Liver (tissue), 9 donors: ENCODE data around the gene CDH24. TPM values are rescaled to one million over a fixed set of nuclear protein-coding genes. Genes with fewer than 3 reads are reported as not detected.

Experiments used
- DNase-seq: peaks from one replicate; pipeline ENCODE4 v3.0.0-alpha.2; 2017; ENCODE audit warnings: low spot score
- H3K27ac ChIP-seq, 2 donors: one replicate each; pipeline ENCODE4 v1.7.0; 2013; ENCODE audit warnings: inconsistent platforms in 2 of 2, low read length in 2 of 2, control low read depth in 1 of 2, low read depth in 1 of 2, mild to moderate bottlenecking in 1 of 2
- H3K27me3 ChIP-seq, 4 donors: one replicate each; pipeline versions ENCODE4 v1.6.1 to v1.7.0; 2013; ENCODE audit warnings: low read length in 3 of 4, inconsistent platforms in 1 of 4, mild to moderate bottlenecking in 1 of 4, moderate library complexity in 1 of 4; ENCODE audit not compliant: control insufficient read depth in 4 of 4, insufficient read depth in 4 of 4
- H3K36me3 ChIP-seq, 4 donors: one replicate each; pipeline versions ENCODE4 v1.6.1 to v1.7.0; 2013; ENCODE audit warnings: low read length in 3 of 4, mild to moderate bottlenecking in 3 of 4, low read depth in 1 of 4, moderate library complexity in 1 of 4; ENCODE audit not compliant: control insufficient read depth in 4 of 4, insufficient read depth in 3 of 4
- H3K4me1 ChIP-seq, 4 donors: one replicate each; pipeline versions ENCODE4 v1.6.1 to v1.7.0; 2013; ENCODE audit warnings: low read length in 3 of 4, mild to moderate bottlenecking in 3 of 4, moderate library complexity in 1 of 4; ENCODE audit not compliant: control insufficient read depth in 4 of 4, insufficient read depth in 4 of 4
- H3K4me3 ChIP-seq, 3 donors: one replicate each; pipeline versions ENCODE4 v1.6.1 to v1.7.0; 2013; ENCODE audit warnings: low read length in 3 of 3, control low read depth in 1 of 3, low read depth in 1 of 3, mild to moderate bottlenecking in 1 of 3
- H3K9ac ChIP-seq, 2 donors: one replicate each; pipeline ENCODE4 v1.7.0; 2013; ENCODE audit warnings: low read length in 2 of 2, mild to moderate bottlenecking in 2 of 2, moderate library complexity in 2 of 2, control low read depth in 1 of 2, low read depth in 1 of 2
- H3K9me3 ChIP-seq, 4 donors: one replicate each; pipeline versions ENCODE4 v1.6.1 to v1.7.0; 2013; ENCODE audit warnings: low read length in 3 of 4; ENCODE audit not compliant: control insufficient read depth in 4 of 4
- ATF3 ChIP-seq: IDR thresholded peaks from 2 replicates; pipeline ENCODE4 v1.6.1; 2016; ENCODE audit warnings: antibody characterized with exemption
- FOXA1 ChIP-seq: IDR thresholded peaks from 2 replicates; pipeline ENCODE4 v1.6.1; 2016; ENCODE audit warnings: antibody characterized with exemption
- FOXA2 ChIP-seq: IDR thresholded peaks from 2 replicates; pipeline ENCODE4 v1.6.1; 2016; ENCODE audit warnings: antibody characterized with exemption
- GABPA ChIP-seq, 2 donors: IDR thresholded peaks in 1 of 2; conservative IDR thresholded peaks in 1 of 2; 2 replicates each; pipeline ENCODE4 v1.6.1; 2016; ENCODE audit warnings: antibody characterized with exemption in 2 of 2, mild to moderate bottlenecking in 1 of 2, moderate library complexity in 1 of 2
- HNF4G ChIP-seq: IDR thresholded peaks from 2 replicates; pipeline ENCODE4 v1.6.1; 2016; ENCODE audit warnings: antibody characterized with exemption
- MAX ChIP-seq: IDR thresholded peaks from 2 replicates; pipeline ENCODE4 v1.6.1; 2016; ENCODE audit warnings: antibody characterized with exemption
- NR2F2 ChIP-seq: IDR thresholded peaks from 2 replicates; pipeline ENCODE4 v1.6.1; 2016; ENCODE audit warnings: antibody characterized with exemption
- TAF1 ChIP-seq: conservative IDR thresholded peaks from 2 replicates; pipeline ENCODE4 v1.6.1; 2016; ENCODE audit warnings: antibody characterized with exemption, mild to moderate bottlenecking
- YY1 ChIP-seq: IDR thresholded peaks from 2 replicates; pipeline ENCODE4 v1.6.1; 2016; ENCODE audit warnings: antibody characterized with exemption, mild to moderate bottlenecking
- WGBS: extraction: QIAGEN DNeasy Blood & Tissue Kit; methylation state at CpG from one replicate; pipeline ENCODE4 v1.1.7; 2013; 5-methylcytosine and 5-hydroxymethylcytosine counted together
- polyA plus RNA-seq, 2 donors: library from polyadenylated mRNA; stranded (reverse) in 1 of 2; unstranded in 1 of 2; fragments of 200-250 nt in 1 of 2; fragments of >200 nt in 1 of 2; fragmentation: Nextera tagmentation in 1 of 2; extraction: Ambion mirVana in 1 of 2; gene quantifications; one replicate each; pipeline versions ENCODE4 v1.2.1 to v1.2.3, GENCODE V29; 2013 to 2015
- total RNA-seq, 2 donors: library from RNA; depleted of rRNA; stranded (reverse); fragments of >200 nt; gene quantifications; one replicate each; pipeline ENCODE4 v1.2.3, GENCODE V29; 2014
- TF ChIP-seq, protein P1 (sequence below): fragments of 150-350 bp; IDR thresholded peaks from 2 replicates; pipeline ENCODE4 v1.5.1; 2017; ENCODE audit warnings: improper control_type of control experiment, low read depth, low read length; ENCODE audit not compliant: missing input control
- TF ChIP-seq, protein P2 (sequence below): IDR thresholded peaks from 2 replicates; pipeline ENCODE4 v1.6.1; 2016; ENCODE audit warnings: antibody characterized with exemption
- TF ChIP-seq, protein P3 (sequence below): IDR thresholded peaks from 2 replicates; pipeline ENCODE4 v1.6.1; 2016; ENCODE audit warnings: antibody characterized with exemption, mild to moderate bottlenecking
- donor health status: healthy.
- donor health status: healthy.
- donor health status: healthy.
- donor health status: healthy.
- donor health status: healthy.

The CDH24 gene
- total and polyA plus RNA-seq, 4 donors: 0.23 to 0.50 (median 0.38) TPM; not detected in 1

DNA sequence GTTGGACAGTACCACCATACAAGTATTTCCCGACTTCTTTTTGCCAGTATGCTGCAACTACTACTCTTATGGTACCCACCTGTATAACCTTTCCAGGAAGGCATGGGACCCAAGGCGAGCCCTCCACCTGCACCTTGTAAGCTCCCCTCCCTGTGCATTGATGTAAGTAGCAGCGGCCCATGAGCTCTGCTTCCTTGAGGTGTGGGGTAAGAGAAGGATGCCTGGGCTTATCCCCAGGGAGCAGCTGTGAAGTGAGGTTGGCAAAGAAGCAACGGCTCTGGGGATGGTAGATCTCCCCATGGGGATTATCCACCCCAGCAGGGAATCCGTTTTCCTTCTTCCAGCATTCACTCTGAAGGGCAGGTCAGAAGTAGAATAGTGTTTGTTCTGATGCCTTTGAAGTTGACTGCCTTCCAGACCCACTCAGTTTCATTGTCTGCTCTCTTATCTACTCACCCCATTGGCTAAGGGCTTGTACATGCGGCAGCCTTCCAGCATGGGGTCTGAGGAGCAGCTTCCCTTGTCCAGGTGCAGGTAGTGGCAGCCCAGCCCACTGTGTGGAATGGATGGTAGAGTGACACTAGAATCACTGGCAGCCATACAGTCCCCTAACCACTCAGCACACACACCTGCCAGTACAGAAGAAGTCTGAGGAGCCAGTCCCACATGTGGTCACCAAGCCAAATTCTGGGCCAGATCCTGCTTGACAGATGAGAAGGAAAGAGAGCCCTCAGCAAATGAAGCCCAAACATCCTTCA is 44.1 kb upstream of the CDH24 start (continued):
- TF ChIP-seq, protein P1, sequence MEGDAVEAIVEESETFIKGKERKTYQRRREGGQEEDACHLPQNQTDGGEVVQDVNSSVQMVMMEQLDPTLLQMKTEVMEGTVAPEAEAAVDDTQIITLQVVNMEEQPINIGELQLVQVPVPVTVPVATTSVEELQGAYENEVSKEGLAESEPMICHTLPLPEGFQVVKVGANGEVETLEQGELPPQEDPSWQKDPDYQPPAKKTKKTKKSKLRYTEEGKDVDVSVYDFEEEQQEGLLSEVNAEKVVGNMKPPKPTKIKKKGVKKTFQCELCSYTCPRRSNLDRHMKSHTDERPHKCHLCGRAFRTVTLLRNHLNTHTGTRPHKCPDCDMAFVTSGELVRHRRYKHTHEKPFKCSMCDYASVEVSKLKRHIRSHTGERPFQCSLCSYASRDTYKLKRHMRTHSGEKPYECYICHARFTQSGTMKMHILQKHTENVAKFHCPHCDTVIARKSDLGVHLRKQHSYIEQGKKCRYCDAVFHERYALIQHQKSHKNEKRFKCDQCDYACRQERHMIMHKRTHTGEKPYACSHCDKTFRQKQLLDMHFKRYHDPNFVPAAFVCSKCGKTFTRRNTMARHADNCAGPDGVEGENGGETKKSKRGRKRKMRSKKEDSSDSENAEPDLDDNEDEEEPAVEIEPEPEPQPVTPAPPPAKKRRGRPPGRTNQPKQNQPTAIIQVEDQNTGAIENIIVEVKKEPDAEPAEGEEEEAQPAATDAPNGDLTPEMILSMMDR: no peak
- TF ChIP-seq MAX (no peak), NR2F2 (no peak), YY1 (no peak)

- 75% methylated on average over 10 of the region's 10 CpGs for WGBS
- H3K9me3 ChIP-seq: no peaks in the 10 kb centered on the region
- no peak for DNase-seq
- H3K4me1 ChIP-seq: peaks cover 0 to 7% (median 2%) of the 10 kb centered on the region in 4 donors
- no peak overlapping the region for H3K9ac ChIP-seq
- TF ChIP-seq YY1: no peak
- H3K27ac ChIP-seq: no peak overlapping the region
- H3K27me3 ChIP-seq: no peaks in the 10 kb centered on the region
- no peak overlapping the region for H3K4me3 ChIP-seq
- H3K36me3 ChIP-seq: peaks cover 0 to 8% (median 2%) of the 10 kb centered on the region in 4 donors
Measured at GRCh38 chr14:23099212-23099861, 42.0 kb upstream of the CDH24 start.

DNA sequence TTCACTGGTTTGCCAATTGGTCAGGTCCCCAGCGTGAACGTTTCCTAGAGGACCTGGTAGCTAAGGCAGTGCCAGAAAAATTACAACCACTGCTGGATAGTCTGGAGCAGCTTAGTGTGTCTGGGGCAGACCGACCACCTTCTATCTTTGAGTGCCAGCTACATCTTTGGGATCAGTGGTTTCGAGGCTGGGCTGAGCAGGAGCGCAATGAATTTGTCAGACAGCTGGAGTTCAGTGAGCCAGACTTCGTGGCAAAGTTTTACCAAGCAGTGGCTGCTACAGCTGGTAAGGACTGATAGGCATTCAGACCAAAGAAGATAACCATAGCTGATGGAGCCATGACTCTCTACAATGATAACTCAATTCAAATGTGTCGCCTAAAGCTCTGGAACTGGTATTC is 40.5 kb upstream of the CDH24 start:
- no peak for TF ChIP-seq TAF1
- TF ChIP-seq FOXA2: no peak
- TF ChIP-seq NR2F2: no peak
- TF ChIP-seq, protein P1: no peak
- TF ChIP-seq GABPA (IDR thresholded peaks at IDR 0.05 in 1 of 2, conservative IDR thresholded peaks at IDR 0.05 in 1 of 2): no peak
- TF ChIP-seq, protein P2, sequence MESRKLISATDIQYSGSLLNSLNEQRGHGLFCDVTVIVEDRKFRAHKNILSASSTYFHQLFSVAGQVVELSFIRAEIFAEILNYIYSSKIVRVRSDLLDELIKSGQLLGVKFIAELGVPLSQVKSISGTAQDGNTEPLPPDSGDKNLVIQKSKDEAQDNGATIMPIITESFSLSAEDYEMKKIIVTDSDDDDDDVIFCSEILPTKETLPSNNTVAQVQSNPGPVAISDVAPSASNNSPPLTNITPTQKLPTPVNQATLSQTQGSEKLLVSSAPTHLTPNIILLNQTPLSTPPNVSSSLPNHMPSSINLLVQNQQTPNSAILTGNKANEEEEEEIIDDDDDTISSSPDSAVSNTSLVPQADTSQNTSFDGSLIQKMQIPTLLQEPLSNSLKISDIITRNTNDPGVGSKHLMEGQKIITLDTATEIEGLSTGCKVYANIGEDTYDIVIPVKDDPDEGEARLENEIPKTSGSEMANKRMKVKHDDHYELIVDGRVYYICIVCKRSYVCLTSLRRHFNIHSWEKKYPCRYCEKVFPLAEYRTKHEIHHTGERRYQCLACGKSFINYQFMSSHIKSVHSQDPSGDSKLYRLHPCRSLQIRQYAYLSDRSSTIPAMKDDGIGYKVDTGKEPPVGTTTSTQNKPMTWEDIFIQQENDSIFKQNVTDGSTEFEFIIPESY: no peak
- TF ChIP-seq FOXA1: no peak
- TF ChIP-seq, protein P3, sequence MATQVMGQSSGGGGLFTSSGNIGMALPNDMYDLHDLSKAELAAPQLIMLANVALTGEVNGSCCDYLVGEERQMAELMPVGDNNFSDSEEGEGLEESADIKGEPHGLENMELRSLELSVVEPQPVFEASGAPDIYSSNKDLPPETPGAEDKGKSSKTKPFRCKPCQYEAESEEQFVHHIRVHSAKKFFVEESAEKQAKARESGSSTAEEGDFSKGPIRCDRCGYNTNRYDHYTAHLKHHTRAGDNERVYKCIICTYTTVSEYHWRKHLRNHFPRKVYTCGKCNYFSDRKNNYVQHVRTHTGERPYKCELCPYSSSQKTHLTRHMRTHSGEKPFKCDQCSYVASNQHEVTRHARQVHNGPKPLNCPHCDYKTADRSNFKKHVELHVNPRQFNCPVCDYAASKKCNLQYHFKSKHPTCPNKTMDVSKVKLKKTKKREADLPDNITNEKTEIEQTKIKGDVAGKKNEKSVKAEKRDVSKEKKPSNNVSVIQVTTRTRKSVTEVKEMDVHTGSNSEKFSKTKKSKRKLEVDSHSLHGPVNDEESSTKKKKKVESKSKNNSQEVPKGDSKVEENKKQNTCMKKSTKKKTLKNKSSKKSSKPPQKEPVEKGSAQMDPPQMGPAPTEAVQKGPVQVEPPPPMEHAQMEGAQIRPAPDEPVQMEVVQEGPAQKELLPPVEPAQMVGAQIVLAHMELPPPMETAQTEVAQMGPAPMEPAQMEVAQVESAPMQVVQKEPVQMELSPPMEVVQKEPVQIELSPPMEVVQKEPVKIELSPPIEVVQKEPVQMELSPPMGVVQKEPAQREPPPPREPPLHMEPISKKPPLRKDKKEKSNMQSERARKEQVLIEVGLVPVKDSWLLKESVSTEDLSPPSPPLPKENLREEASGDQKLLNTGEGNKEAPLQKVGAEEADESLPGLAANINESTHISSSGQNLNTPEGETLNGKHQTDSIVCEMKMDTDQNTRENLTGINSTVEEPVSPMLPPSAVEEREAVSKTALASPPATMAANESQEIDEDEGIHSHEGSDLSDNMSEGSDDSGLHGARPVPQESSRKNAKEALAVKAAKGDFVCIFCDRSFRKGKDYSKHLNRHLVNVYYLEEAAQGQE: no peak
- TF ChIP-seq YY1: no peak
- TF ChIP-seq HNF4G: no peak
- TF ChIP-seq ATF3: no peak
- H3K27me3 ChIP-seq: no peaks in the 10 kb centered on the region
- WGBS: 90% methylated on average over 7 of the region's 7 CpGs
- no peak for DNase-seq
- peaks cover 0 to 8% (median 2%) of the 10 kb centered on the region in 4 donors for H3K36me3 ChIP-seq
- H3K27ac ChIP-seq: no peak overlapping the region
- no peak overlapping the region for H3K4me3 ChIP-seq
- H3K9me3 ChIP-seq: no peaks in the 10 kb centered on the region
- no peak overlapping the region for H3K9ac ChIP-seq
- H3K4me1 ChIP-seq: peaks cover 0 to 20% (median 10%) of the 10 kb centered on the region in 4 donors
